PC-3 (cell line): ENCODE measurements around the gene NEO1.

Experiments used
- EZH2 ChIP-seq: fragments of 300-600 bp; sonication (generic); IDR thresholded peaks from one replicate; pipeline ENCODE4 v1.6.1; 2017; ENCODE audit warnings: antibody characterized with exemption, mild to moderate bottlenecking, low read length; ENCODE audit not compliant: unreplicated experiment
- EZH2phosphoT487 ChIP-seq: fragments of 300-600 bp; sonication (generic); IDR thresholded peaks from 2 replicates; pipeline ENCODE4 v1.6.1; 2018; ENCODE audit warnings: mild to moderate bottlenecking, antibody characterized with exemption, low read length, borderline replicate concordance
- TF ChIP-seq, protein P1 (sequence below): fragments of 300-600 bp; sonication (generic); conservative IDR thresholded peaks from 2 replicates; pipeline ENCODE4 v1.5.1; 2017; ENCODE audit warnings: antibody characterized with exemption, low read depth, mild to moderate bottlenecking, low read length

DNA sequence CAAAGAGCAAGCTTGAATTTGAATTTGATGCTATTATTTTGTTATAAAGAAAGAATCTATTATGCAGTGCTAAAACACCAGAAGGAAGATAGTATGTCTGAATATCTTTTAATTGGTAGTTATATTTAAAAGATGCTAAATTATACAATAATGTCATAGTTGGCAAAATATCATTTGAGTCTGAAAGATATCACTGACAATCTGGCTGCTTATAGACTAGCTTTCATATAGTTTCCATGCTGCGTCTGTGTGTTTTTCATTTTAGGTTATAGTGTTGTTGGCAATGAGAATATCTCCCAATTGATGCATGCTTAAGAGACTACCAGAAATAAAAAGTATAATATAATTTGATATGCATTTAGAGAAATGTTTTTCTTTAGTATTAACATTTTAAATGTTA lies 142.9 kb downstream of the NEO1 start:
- TF ChIP-seq, protein P1, sequence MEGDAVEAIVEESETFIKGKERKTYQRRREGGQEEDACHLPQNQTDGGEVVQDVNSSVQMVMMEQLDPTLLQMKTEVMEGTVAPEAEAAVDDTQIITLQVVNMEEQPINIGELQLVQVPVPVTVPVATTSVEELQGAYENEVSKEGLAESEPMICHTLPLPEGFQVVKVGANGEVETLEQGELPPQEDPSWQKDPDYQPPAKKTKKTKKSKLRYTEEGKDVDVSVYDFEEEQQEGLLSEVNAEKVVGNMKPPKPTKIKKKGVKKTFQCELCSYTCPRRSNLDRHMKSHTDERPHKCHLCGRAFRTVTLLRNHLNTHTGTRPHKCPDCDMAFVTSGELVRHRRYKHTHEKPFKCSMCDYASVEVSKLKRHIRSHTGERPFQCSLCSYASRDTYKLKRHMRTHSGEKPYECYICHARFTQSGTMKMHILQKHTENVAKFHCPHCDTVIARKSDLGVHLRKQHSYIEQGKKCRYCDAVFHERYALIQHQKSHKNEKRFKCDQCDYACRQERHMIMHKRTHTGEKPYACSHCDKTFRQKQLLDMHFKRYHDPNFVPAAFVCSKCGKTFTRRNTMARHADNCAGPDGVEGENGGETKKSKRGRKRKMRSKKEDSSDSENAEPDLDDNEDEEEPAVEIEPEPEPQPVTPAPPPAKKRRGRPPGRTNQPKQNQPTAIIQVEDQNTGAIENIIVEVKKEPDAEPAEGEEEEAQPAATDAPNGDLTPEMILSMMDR, result no peak
- TF ChIP-seq EZH2 (no peak), EZH2phosphoT487 (no peak)
